Activated CD8-positive, alpha-beta memory T cell treated with anti-CD3 and anti-CD28 coated beads, Interleukin-2, amount 50 U/mL, for 4 hours (primary cell): ENCODE measurements around the gene PRSS22.

Source experiments
- DNase-seq: peaks from one replicate; pipeline ENCODE4 v3.0.0-alpha.2; 2020

PRSS22 gene

GRCh38 chr16:2857451-2858244 lies at the start of gene PRSS22:
TSS of gene PRSS22 (minus strand) at chr16:2858170. CDS start at chr16:2858104, 66 bp downstream.
- no peak for DNase-seq

- peak; percentile 46 for DNase-seq
Measured at GRCh38 chr16:2907084-2907753, 49.2 kb upstream of the PRSS22 start.

- DNase-seq: no peak
Measured at GRCh38 chr16:2905988-2906387, 48.0 kb upstream of the PRSS22 start.

DNA sequence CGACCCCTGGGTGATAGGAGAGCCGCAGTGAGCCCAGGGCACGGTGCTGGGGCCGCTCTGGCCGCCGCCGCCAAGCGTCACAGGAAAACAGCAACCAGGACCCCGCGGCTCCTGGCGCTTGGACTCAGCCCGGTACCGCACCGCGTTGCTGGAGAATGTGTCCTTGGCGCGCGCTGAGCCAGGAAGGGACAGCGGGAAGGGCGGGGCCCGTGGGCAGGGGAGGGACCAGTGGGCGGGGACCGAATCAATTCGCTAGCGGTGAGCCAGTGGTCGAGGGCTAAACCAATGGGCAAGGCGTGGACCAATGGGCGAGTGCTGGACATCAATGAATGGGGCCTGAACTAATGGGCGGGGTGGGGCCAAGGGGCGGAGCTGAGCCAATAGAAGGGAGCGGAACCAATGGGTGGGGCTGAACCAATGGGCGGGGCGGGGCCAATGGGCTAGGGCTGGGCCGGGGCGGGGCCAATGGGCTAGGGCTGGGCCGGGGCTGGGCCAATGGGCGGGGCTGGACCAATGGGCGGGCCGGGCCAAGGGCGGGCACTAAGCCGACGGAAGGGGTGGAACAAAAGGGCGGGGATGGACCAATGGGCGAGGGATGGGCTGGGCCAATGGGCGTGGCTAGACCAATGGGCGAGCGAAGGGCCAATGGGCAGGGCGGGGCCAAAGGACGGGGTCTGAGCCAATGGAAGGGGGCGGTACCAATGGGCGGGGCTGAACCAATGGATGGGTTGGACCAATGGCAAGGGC lies 47.4 kb upstream of the PRSS22 start:
- DNase-seq: peak; percentile 78

GRCh38 chr16:2904922-2905240 lies 46.9 kb upstream of the PRSS22 start:
- peak; percentile 29 for DNase-seq

- peak; percentile 70 for DNase-seq
Measured at GRCh38 chr16:2904100-2904921, 46.3 kb upstream of the PRSS22 start.

DNA sequence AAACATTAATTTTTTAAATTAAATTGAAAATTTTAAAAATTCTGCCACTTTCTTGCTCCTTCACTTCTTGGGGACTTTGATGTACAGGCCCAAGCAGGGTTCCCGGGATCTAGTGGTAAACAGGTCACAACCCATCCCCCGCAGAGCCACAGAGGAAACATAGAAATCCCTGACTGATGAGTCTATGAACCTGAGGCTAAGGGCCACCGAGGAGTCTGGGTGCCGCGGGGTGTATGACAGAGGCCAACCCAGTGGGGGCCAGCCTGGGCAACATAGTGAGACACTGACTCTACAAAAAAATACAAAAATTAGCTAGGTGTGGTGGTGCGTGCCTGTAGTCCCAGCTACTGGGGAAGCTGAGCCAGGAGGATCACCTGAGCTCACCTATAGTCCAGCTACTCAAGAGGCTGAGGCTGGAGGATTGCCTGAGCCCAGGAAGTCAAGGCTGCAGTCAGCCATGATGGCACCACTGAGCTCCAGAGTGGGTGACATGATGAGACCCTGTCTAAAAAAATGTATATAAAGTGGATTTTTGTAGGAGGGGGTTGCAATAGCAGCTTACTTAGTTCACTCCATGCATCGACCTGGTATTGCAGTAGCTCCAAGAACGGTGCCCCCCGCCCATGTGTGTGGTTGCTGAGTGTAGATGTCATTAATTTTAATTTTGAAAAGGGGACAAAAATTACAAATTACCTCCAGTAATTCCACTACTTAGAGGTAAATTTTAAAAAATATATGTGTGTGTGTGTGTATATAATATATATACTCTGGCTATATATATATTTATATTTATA lies 44.6 kb upstream of the PRSS22 start:
- DNase-seq: no peak

- no peak for DNase-seq
Measured at GRCh38 chr16:2900526-2901075, 42.6 kb upstream of the PRSS22 start.

- no peak for DNase-seq
Measured at GRCh38 chr16:2899564-2900072, 41.6 kb upstream of the PRSS22 start.

GRCh38 chr16:2898831-2899563 lies 41.0 kb upstream of the PRSS22 start:
- DNase-seq: no peak

- no peak for DNase-seq
Measured at GRCh38 chr16:2897110-2897509, 39.1 kb upstream of the PRSS22 start.

DNA sequence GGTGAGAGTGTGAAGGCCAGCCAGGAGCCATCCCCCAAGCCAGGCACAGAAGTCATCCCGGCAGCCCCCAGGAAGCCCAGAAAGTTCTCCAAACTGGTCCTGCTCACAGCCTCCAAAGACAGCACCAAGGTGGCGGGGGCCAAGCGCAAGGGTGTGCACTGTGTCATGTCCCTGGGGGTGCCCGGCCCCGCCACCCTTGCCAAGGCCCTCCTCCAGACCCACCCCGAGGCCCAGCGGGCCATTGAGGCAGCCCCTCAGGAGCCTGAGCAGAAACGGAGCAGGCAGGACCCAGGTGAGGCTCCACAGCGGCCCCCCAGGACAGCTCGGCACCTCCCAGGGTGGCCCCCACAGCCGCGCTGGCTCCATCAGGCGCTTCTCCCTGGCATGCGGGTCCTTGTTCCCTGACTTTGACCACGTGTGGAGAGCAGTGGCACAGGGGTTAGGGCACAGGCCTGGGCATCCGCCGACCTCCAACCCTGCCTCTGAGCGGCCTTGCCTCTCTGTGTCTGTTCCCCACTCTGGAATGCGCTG lies 38.6 kb upstream of the PRSS22 start:
- no peak for DNase-seq

DNA sequence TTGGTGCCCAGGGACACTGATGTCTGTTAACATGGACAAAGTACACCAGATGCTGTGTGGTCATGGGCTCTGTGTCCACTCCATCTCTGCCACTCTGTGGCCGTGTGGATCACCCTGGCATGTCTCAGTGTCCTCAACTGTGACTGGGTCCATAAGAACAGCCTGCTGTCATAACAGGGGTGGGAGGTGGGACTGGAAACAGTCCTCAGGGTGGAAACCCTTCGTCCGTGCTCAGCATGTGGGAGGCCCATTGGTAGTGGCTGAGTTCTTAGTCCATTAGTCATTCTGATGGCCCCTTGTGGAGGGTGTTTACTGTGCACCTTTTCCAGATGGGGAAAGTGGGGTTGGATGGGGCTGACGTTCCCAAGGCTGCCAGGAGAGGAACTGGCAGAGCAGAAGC lies 37.8 kb upstream of the PRSS22 start:
- DNase-seq: no peak

DNA sequence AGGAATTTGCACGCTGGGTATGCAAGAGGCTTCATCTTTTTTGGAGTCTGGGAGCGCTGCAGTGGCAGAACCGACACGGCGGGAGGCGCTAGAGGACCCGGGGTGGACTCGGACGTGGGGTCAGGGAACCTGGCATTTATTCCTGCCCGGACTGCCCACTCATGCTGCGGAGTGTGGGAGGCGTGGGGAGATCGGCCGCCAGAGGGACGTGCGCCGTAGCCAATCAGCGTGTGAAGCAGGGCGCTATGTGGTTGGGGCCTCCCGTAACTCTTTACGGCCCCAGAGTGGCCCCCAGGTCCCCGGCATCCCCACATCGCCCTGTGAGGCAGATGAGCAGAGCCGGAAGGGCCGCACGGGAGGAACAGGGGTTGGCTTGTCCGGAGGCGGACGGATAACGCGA lies 36.3 kb upstream of the PRSS22 start:
- no peak for DNase-seq

DNA sequence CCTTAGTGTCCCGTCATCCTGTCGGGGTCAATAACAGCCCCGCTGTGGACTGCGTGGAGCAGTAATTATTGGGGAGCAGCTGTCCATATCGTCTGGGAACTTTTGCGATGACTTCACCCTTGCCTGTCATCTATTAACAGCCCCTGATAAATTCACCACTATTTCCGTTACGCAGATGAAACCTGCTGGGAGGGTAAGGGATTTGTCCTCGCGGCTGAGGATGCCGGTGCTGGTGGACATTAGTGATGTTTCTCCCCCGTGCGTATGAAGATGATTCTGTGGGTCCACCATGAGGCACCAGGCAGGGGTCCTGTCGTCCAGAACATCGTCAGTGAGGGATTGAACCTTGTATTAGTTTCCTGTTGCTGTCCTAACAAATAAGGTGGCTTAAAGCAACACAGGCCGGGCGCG lies 26.1 kb upstream of the PRSS22 start:
- no peak for DNase-seq

DNA sequence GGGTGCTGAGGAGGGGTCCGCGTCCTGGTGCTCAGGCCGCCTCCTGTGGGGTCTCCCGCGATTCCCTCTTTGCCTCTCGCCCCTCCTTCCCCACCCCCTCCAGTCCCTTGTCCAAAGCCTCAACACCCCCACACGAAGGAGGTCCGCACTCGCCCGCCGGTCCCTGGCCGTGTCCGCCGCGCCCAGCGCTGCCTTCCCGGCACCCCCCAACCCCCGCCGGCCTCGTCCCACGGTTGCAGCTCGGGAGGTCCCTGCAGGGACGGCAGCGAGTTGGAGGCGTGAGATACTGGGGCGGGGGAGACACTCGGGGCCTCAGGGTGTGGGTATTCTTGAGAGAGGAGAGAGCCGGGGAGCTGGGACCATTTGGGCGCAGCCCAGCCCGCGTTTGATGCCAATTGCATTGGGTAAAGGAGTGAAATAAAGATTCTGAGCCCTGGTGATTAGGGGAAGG lies 25.5 kb upstream of the PRSS22 start:
- DNase-seq: no peak

DNA sequence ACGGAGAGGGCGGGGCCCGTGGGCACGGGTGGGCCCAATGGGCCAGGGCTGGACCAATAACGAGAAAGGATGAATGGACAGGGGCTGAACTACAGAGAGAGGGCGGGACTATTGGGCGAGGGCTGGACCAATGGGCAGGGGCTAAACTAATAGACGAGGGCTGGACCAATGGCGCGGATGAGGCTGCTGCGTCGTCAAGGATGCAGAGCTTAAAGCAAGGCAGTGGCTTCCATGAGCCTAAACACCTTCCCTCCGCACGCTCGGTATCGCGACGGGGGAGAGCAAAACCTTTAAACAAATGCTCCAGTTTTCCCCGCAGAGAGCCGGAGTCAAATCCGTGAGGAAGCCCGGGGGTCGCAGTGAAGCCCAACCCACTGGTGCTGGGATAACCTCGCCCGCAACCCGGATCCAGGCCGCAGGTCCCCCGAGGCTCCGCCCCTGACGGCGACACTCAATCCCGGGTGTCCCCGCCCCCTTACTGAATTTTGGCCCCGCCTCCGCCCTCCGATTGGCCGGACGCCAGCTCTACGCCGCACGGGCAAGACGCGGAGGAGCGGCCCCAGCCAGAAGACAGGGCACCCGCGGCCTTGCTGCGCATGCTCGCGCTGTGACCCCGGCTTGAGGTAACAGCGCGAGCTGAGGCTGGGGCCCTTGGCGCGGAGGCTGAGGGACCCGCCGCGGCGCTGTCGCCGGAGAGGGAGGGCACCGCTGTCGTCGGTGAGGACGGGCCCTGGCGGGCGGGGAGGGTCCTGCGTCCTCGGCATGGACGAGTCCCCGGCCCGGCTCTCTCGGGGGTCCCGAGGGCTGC lies 24.9 kb upstream of the PRSS22 start, which contains the start of gene FLYWCH2:
Gene FLYWCH2 (plus strand): TSS at position 566 of the 808 bp plus-strand sequence. CDS start 13,235 bp downstream, outside the sequence.
- DNase-seq: peak; percentile 100

- peak; percentile 37 for DNase-seq
Measured at GRCh38 chr16:2881783-2882649, 24.0 kb upstream of the PRSS22 start.
